GM18526 (cell line): Measurements from ENCODE around the gene SLX9.

Experiments used
- POLR2A ChIP-seq: IDR thresholded peaks from 3 replicates; pipeline ENCODE4 v1.6.1; 2011; ENCODE audit not compliant: insufficient read length; ENCODE audit errors: extremely low read depth

Gene SLX9

GRCh38 chr21:44939532-44940115 is at the start of gene SLX9:
Gene SLX9 (plus strand): TSS chr21:44940029. CDS start chr21:44940058, 29 bp downstream.
- TF ChIP-seq POLR2A: peak; percentile 89

- TF ChIP-seq POLR2A: no peak
Measured at GRCh38 chr21:44890338-44890931, 49.4 kb upstream of the SLX9 start.

GRCh38 chr21:44890961-44891541 is 48.8 kb upstream of the SLX9 start:
- TF ChIP-seq POLR2A: no peak

- TF ChIP-seq POLR2A: no peak
Measured at GRCh38 chr21:44891631-44892031, 48.2 kb upstream of the SLX9 start.

- TF ChIP-seq POLR2A: no peak
Measured at GRCh38 chr21:44892095-44892494, 47.7 kb upstream of the SLX9 start.

GRCh38 chr21:44892536-44893277 is 47.1 kb upstream of the SLX9 start:
- TF ChIP-seq POLR2A: no peak

- no peak for TF ChIP-seq POLR2A
Measured at GRCh38 chr21:44893278-44893556, 46.6 kb upstream of the SLX9 start.

GRCh38 chr21:44893948-44894656 is 45.7 kb upstream of the SLX9 start:
- no peak for TF ChIP-seq POLR2A

GRCh38 chr21:44894687-44895302 is 45.0 kb upstream of the SLX9 start:
- no peak for TF ChIP-seq POLR2A

- no peak for TF ChIP-seq POLR2A
Measured at GRCh38 chr21:44895859-44896258, 44.0 kb upstream of the SLX9 start.

- TF ChIP-seq POLR2A: no peak
Measured at GRCh38 chr21:44896561-44897286, 43.1 kb upstream of the SLX9 start.

- TF ChIP-seq POLR2A: no peak
Measured at GRCh38 chr21:44897326-44898010, 42.4 kb upstream of the SLX9 start.

GRCh38 chr21:44898011-44898488 is 41.8 kb upstream of the SLX9 start:
- no peak for TF ChIP-seq POLR2A

- no peak for TF ChIP-seq POLR2A
Measured at GRCh38 chr21:44898851-44899767, 40.7 kb upstream of the SLX9 start.
